GM03348 (cell line): ENCODE measurements around the gene ABHD16A.

Source experiments
- DNase-seq: peaks from one replicate; pipeline ENCODE4 v3.0.0; 2012; ENCODE audit warnings: low spot score

ABHD16A gene

DNA sequence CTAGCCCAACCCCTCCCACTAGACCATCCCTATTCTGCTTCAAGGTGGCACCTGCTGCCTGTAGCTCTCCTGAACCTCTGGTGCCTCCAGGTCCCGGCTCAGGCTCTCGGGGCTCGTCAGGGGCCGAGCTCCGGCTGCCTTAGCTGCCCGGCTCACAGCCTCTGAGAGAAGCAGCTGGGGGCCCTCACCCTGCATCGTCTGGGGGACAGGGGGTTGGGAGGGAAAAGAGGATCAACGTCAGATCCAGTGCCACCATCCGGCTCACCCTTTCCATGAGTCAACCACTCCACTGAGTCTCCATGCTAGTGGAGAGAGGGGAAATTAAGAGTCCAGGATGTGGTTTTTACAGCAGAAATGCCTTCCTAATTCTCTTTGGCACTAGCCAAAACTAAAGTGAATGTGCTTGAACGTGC, 63.7 kb downstream of the ABHD16A start:
- DNase-seq, result peak; percentile 69

DNA sequence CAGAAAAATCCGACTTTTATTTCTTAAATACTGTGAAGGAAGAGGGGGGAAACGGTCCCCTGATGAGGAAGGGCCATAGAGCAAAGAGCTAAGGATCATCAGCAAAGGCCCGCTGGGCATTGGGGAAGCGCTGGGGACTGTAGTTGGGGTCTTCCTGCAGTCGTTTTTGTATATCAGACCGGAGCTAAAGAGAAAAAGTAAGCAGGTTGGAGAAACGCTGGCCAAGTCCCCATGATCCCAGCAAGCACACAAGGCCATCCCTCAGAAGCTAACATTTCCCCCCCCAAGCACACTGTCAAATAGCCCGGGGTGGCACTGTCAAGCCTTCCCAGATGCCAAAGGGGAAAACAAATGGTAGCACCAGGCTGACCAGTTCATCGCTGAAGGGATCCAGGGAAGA, 64.1 kb downstream of the ABHD16A start:
- DNase-seq, result no peak
